GM21381 (cell line): ENCODE results near the gene GOSR2.
"Not testable (repeated sequence)": the region's sequence is repeated elsewhere in the genome, so short reads cannot be mapped to it uniquely, and the experiment has no call there.

Source experiments
- ATAC-seq: cut with Tn5 transposase; IDR thresholded peaks from one replicate; pipeline ENCODE4 v1.9.1; 2021; ENCODE audit warnings: mild to moderate bottlenecking, moderate library complexity; ENCODE audit not compliant: unreplicated experiment

The GOSR2 gene

DNA sequence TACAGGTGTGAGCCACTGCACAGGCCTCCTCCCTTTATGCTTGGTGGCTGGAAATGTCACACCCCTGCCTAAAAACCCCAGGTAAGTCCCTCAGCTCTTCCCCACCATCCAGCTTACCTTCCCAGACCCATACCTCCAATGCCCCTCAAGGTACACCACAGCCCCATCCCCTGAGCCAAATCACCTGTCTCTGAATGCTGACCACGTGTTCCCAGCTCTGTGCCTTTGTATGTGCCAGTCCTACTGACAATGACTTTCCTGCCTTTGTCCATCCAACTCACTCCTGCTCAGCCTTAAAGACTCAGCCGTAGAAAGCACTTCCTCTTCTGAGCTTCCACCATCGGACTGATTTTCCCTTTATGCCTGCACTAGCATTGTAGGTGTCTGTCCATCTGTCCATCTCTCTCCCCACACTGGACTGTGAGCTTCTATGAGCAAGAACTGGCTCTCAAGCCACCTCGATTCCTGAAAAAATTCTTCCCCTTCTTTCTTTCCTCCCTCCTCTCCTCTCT is 30.7 kb upstream of the GOSR2 start:
- no peak for ATAC-seq

DNA sequence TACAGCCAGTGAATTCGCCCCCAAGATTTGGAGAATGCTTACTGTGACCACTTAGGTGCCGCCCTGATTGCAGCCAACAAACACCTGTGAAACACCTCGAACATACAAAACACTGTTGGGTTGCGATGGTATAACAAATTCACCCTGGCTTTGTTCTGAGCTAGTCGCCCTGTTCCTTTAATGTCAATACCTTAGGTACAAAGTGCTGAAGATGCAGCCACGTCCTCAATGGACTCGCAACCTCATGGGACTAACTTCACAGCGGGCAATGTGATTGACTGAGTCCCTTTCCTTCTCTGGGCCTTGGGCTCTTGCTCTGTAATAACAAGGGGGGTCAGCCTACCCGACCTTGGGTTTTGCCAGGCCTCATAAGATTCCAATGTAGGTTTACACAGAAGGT is 28.9 kb upstream of the GOSR2 start:
- ATAC-seq = no peak

DNA sequence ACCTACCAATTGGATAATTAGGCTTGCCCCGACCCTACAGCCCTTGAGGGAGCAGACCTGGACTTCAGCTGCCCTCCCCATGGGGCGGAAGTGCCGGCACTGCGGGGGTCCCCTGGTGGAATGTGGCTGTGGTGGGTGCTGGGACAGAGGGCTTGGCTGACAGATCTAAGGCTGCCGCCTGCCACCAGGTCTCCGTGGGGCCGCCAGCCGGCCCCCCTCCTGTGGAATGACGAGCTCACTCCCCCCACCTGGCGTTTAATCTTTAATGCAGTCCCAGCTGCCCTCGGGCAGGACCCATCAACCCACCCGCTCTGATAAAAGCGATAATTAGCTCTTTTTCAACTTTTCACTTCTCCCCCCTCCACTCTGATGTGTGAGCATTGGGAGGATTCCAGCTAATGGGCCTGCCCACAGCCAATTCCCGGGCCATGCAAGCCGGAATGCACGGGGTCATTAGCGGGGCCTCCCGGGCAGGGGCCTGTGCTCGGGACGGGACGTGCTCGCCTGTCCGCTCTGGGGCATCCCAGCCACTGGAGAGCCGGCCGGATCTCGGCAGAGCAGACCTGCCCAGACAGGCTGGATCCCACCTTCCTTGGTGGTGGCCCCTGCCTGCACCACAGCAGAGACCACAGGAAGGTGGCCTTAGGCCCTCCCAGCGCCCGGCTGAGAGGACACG is 28.3 kb upstream of the GOSR2 start:
- no peak for ATAC-seq

DNA sequence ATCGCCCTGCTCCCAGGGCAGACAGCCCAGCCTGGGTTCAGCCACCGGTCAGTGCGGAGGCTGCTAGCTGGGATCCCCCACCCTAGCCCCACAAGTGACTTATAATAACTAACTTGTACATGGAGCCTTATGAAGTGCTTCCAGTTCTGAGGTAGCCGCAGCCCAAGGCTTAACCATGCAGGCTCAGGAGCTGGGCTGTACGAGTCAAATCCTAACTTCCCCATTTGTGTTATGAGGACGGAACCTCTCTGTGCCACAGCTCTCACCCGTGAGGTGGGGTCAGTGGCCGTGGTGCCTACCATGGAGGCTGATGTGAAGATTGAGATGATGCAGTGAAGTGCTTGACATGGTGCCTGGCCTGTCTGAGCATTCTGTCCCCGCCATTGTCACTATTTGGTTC is 27.8 kb upstream of the GOSR2 start:
- ATAC-seq = no peak

DNA sequence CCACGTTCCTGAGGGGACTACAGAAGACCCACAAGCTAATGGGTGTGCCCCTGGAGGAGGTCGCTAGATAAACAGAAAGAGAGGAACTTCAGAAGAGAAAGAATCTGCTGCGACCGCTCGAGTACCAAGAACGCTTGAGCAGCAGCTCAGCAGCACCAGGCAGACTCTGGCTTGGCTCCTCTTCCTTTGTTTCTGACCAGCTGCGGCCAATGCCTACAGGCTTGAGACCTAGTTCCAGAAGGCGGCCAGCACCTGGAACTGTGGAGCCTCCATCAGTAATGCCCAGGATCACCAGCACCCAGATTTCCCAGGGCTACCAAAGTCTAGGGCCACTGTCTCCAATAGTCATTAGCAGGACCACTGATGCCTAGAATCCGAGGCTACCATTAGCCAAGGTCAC is 26.0 kb upstream of the GOSR2 start:
- no peak for ATAC-seq

DNA sequence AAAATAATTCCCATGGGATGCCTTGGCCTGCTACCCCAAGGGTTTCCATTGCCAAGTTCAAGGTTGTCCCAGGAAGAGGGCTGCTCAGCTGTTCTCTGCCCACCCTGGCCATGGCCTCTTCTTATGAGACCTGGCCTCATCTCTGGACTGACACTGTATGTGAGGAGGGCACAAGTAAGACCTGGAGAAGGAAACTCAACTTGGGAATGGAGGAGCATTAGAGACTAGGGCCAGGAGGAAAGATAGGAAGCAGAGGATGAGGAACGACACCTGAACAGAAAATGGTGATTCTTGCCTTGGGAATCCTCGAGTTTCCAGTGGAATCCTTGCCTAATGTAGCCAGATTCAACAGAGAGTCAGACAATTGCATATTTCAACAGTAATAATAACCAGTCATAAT is 24.6 kb upstream of the GOSR2 start:
- ATAC-seq = no peak

DNA sequence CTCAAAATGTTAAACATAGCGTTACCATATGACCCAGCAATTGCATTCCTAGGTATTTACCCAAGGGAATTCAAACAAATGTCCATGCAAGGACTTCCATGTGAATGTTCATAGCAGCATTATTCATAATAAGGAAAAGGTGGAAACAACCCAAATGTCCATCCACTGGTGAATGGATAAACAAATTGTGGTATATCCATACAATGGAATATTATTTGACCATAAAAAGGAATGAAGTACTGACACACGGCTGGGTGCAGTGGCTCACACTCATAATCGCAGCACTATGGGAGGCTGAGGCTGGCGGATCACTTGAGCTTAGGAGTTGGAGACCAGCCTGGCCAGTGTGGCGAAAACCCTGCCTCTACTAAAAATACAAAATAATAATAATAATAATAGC is 24.1 kb upstream of the GOSR2 start:
- ATAC-seq = no peak

DNA sequence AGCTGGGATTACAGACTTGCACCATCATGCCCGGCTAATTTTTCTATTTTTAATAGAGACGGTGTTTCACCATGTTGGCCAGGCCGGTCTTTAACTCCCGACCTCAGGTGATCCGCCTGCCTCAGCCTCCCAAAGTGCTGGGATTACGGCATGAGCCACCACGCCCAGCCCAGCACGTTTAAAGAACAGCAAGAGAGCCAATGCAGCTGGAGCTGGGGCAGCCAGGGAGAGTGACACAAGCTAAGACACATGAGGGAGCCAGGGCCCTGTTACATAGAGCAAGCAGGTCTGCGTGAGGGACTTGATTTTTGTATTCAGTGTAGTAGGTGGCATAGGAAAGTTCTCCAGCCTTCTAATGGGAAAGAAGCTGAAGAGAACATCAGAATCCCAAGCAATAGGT is 21.7 kb upstream of the GOSR2 start:
- ATAC-seq = no peak

DNA sequence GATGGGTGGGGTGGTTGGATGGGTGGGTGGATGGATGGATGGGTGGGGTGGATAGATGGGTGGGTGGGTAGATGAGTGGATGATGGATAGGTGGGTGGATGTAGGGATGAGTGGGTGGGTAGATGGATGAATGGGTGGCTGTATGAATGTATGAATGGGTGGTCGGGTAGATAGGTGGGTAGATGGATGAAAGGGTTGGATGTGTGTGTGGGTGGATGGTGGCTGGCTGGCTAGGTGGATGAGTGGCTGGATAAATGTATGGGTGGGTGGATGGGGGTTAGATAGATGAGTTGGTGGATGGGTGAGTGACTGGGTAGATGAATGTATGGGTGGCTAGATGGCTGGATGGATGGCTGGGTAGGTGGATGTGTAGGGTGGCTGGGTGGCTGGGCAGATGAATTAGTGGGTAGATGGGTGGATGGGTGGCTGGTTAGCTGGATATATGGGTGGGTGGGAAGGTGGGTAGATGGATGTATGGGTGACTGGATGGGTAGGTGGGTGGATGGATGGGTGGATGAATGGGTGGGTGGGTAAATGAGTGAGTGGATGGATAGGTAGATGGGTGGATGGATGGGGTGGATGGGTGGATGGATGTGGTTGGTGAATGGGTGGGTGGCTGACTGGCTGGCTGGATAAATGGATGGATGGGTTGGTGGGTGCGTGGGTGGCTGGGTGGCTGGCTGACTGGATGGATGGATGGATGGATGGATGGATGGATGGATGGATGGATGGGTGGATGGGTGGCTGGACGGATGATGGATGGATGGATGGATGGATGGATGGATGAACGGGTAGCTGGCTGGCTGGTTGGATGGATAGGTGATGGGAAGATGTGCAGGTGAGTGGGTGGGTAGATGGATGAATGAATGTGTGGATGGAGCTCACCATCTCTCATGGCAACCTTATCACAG is 18.9 kb upstream of the GOSR2 start:
- no peak for ATAC-seq

DNA sequence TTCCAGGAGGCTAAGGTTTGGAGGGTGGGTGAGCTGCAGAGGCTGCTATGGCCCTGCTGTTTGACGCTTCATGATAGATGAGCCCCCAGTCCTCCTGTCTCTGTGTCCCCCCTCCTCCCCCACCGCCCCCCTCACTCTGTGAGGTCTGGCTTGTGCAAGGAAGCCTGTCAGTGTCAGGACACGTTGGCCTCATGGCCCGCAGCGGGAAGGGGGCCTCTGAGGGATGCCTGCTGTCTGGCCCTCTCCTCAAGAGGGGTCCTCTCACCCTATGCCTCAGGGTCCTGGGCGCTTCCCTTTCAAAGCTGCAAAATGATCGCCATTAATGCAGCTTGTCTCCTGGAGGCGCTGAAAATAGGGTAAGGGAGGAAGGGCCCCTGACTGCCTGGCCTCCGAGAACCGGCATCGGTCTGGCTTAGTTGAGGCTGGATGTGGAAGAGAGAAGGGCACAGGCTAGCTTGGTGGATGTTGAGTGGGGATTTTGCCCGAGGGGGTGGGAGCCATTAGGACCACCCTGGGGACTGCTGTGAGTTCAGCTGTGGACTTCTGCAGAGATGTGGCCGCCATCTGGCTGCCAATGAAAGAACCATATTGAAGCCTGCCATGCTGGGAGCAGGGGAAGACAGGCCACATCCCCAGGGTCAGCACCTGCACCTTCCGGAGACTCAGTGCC is 14.8 kb upstream of the GOSR2 start:
- no peak for ATAC-seq

DNA sequence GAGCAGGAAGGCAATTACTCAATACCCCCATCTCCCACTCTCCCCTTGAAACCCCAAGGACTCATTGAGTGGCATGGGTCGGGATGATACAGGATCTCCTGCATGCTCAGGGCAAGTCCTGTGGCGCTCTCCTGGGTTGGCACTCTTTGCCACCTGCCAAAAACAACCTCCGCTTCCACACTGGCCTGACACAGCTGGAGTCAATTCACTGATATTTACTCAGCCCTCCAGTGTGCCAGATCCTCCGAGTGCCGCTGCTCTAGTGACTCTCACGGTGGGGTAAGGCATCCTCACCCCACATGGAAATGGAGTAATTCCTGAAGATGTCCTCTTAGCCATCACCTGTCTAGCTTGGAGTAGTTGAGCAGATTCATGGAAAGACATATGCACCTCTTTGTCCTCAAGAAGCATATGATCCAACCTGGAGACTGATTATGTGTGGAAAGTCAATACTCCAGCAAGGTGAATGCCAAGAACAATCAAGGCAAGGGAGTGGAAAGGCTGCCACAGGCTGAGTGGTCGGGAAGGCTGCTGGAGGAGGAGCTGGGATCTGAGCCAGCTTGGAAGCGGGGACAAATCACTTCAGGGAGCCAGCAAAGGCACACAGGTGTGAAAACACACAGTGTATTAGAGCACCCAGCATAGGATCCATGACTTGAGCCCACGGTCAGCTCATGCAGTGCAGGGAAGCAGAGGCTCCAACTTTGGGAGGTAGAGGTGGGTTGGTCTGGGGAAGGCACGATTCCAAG is 12.6 kb upstream of the GOSR2 start:
- no peak for ATAC-seq

DNA sequence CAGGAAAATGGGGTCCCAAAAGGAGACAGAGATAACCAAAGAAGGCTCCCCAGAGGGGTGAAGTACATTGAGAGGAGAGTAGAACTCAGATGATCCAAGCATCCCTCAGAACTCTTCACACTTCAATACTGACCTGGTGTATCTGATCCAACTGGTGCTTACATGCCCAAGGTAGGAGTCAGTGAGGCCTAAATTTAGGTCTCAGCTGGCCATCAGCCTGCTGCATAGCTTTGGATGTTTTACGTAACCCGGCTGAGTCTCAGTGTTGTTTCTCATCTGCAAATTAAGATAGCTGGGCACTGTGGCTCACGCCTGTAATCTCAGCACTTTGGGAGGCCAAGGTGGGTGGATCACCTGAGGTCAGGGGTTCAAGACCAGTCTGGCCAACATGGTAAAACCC is 11.6 kb upstream of the GOSR2 start:
- no peak for ATAC-seq

DNA sequence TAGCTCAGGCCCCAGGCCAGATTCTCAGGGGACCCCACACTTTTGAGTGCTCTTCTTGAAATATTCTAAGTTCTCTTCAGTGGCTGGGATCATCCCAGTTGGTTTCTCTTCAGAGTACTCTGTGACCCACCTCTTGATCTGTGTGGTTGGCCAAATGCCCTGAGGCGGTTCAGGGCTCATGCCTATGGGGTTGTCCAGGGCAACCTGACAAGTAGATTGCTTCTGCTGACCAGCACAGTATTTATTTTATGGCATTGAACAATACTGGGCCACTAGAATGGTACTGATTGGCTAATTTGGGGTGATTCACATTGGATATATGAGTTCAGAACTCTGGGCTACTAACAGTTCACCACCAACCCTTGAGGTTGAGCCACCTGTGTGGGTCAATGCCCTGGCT is 7.4 kb upstream of the GOSR2 start:
- no peak for ATAC-seq

DNA sequence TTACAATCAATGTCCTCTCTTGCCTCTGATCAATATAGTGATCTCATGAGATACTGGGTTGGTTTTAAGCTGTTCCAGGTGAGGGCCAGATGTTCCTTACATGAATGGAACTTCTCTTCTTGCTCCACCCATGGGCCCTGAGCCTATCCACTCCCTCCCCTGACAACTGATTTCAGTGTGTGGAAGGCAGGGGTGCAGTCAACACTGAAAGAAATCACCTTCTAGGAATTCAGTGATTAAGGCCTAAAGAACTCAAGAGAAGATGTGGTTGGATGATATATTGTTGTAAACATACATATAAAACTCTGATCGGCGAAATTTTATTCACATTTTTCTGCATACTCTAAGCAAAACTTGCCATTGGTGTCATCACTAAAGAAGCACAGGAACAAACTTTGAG is 6.7 kb upstream of the GOSR2 start:
- ATAC-seq = no peak

DNA sequence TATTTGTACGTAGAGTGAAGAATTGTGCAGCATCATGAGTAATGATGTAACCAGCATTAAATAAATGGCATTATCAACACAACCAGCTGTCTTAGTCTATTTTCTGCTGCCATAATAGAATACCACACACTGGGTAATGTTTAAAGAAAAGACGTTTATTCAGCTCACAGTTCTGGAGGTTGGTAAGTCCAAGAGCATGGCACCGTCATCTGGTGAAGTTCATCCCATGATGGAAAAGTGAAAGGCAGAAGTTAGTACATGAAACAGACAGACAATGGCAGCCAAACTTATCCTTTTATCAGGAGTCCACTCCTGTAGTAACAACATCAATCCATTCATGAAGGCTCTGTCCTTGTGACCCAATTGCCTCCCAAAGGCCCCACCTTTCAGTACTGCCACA is 6.3 kb upstream of the GOSR2 start:
- no peak for ATAC-seq

DNA sequence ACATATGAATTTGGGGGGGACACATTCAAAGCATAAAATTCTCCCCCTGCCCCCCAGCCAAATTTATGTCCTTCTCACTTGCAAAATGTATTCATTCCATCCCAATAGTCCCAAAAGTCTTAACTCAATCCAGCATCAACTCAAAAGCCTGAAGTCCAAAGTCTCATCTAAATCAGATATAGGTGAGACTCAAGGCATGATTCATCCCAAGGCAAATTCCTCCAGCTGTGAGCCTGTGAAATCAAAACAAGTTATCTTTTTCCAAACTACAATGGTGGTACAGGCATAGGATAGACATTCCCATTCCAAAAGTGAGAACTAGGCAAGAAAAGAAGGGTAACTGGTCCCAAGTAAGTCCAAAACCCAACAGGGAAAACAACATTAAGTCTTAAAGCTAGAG is 5.9 kb upstream of the GOSR2 start:
- ATAC-seq = no peak

DNA sequence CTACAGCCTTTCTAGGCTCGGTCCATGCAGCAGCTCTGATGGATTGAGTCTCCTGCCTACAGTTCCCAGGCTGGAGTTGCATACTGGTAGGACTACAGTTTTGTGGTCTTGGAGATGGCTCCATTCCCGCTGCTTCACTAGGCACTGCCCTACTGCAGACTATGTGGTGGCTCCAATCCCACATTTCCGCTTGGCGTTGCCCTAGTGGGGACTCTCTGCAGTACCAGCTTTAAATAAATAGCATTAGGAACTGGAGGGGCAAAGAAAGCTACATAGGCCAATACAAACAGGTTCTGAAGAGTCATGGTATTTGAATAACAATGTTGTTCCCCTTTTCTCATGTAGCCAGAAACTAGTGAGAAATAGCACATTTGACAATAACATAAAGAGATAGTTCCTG is 5.4 kb upstream of the GOSR2 start:
- ATAC-seq = no peak

DNA sequence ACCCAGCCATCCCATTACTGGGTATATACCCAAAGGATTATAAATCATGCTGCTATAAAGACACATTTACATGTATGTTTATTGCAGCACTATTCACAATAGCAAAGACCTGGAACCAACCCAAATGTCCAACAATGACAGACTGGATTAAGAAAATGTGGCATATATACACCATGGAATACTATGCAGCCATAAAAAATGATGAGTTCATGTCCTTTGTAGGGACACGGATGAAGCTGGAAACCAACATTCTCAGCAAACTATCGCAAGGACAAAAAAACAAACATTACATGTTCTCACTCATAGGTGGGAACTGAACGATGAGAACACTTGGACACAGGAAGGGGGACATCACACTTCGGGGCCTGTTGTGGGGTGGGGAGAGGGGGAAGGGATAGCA is 998 bp upstream of the GOSR2 start:
- ATAC-seq = not testable (repeated sequence)

DNA sequence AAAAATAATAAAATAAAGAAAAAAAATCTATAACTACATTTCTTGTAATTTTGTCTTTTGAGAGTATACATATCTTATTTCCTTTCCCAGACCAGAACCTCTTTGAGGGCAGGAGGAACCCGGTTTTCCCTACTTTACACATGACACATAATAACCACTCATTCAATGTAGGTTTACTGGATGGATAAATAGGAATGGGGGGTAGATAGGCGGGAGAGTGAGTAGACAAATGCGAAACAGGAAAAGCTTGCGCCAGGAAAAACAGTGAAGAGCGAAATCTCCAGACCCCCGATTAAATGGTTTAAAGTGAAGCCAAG is 515 bp upstream of the GOSR2 start:
- ATAC-seq = no peak

DNA sequence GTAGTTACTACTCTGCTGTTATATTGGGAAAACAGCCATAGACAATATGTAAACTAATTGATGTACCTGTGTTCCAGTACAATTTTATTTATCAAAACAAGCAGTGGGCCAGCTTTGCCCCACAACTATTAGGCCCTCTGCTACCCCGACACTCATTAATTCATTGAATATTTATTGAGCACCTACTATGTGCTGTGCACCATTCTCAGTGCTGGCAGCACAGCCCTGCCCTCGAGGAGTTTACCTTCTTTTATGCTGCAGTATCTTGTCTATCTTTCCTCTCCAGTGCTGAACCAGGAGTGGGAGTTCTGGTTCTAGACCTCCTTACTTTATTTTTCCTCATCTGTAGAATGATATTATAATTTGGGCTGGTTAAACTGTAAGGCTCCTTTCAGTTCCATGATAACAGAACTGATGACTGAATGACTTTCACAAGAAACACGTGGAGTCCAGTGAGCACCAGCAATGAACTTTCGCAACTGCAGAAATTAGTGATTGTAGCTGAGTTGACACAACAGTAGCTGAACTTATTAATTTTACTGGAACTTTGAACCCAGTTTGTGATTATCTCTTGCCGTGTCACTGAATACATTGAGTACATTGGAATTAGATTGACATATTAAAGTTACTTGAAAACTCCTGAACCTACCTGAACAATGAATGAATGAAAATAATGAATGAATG is 2.4 kb downstream of the GOSR2 start:
- no peak for ATAC-seq
